ENCODE results near the gene ESF1. TPM values are rescaled to one million over a fixed set of nuclear protein-coding genes. Genes with fewer than 3 reads are reported as not detected.

ESF1 gene
- total RNA-seq, 4 donors from 2014 or later, result 14.9 to 28.0 (median 16.5) TPM

DNA sequence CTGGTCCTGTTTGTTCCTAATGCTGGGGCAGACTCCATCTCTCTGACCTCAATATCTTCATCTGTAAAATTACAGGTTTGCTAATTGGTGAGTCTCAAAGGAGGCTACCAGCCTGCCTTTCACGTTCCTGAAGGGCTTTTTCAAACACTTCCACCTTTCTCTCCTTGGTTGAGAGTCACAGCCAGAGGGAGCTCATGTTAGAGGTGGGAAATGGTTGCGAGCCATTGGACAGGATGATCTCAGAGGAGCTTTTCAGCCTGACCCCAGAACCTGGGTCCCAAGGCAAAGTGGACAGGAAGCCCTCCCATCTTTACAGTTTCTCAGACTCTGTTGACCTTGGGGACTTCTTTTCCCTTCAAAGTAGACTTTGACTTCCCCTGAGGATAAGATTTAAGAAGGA is 37.7 kb upstream of the ESF1 start:
- TF ChIP-seq POLR2A (IDR thresholded peaks at IDR 0.05) (no peak), EP300 (IDR thresholded peaks at IDR 0.05) (no peak)
- TF ChIP-seq, protein P1, sequence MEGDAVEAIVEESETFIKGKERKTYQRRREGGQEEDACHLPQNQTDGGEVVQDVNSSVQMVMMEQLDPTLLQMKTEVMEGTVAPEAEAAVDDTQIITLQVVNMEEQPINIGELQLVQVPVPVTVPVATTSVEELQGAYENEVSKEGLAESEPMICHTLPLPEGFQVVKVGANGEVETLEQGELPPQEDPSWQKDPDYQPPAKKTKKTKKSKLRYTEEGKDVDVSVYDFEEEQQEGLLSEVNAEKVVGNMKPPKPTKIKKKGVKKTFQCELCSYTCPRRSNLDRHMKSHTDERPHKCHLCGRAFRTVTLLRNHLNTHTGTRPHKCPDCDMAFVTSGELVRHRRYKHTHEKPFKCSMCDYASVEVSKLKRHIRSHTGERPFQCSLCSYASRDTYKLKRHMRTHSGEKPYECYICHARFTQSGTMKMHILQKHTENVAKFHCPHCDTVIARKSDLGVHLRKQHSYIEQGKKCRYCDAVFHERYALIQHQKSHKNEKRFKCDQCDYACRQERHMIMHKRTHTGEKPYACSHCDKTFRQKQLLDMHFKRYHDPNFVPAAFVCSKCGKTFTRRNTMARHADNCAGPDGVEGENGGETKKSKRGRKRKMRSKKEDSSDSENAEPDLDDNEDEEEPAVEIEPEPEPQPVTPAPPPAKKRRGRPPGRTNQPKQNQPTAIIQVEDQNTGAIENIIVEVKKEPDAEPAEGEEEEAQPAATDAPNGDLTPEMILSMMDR (IDR thresholded peaks at IDR 0.05), result no peak
- no peak for DNase-seq (ENCODE audit: low spot score in 2 of 2)
- WGBS, 2 donors, result 73 to 74% methylated on average over 2 of the region's 2 CpGs
- Histone ChIP-seq H3K36me3 (peaks cover 0 to 22% (median 0%) of the 10 kb centered on the region in 3 donors), H3K4me1 (no peaks in the 10 kb centered on the region), H3K4me3 (no peak overlapping the region), H3K27me3 (no peaks in the 10 kb centered on the region), H3K27ac (peak overlapping the region in 1 of 4 donors; percentile 9), H3K9me3 (peaks cover 0 to 6% (median 0%) of the 10 kb centered on the region in 4 donors)

DNA sequence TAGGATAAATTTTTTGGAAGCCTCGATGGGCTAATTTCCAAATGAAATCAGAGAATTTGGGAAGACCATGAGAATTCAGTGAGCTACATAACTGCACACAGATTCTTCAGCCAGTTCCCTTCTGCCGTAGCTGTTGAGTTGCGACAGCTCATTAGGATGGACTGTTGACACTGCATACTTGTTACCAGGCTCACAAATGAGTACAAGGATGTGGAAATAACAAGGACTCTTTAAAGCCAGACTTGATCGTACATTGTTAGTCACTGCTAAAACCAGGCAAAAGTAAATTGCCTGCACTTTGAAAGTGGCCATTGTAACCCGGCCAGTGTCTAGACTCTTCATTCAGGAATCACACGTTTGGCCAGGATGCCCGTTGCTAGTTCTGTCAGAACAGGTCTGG is 37.2 kb upstream of the ESF1 start:
- Histone ChIP-seq H3K27ac (peak overlapping the region in 1 of 4 donors; percentile 9), H3K27me3 (no peaks in the 10 kb centered on the region), H3K4me1 (no peaks in the 10 kb centered on the region), H3K9me3 (peaks cover 0 to 6% (median 0%) of the 10 kb centered on the region in 4 donors), H3K4me3 (no peak overlapping the region), H3K36me3 (peaks cover 0 to 28% (median 0%) of the 10 kb centered on the region in 3 donors)
- no peak for TF ChIP-seq EP300 (IDR thresholded peaks at IDR 0.05)
- TF ChIP-seq, protein P1 (IDR thresholded peaks at IDR 0.05), result no peak
- no peak for TF ChIP-seq POLR2A (IDR thresholded peaks at IDR 0.05)
- DNase-seq (ENCODE audit: low spot score in 2 of 2), result no peak
- 69 to 78% methylated on average over 7 of the region's 7 CpGs for WGBS, 2 donors

DNA sequence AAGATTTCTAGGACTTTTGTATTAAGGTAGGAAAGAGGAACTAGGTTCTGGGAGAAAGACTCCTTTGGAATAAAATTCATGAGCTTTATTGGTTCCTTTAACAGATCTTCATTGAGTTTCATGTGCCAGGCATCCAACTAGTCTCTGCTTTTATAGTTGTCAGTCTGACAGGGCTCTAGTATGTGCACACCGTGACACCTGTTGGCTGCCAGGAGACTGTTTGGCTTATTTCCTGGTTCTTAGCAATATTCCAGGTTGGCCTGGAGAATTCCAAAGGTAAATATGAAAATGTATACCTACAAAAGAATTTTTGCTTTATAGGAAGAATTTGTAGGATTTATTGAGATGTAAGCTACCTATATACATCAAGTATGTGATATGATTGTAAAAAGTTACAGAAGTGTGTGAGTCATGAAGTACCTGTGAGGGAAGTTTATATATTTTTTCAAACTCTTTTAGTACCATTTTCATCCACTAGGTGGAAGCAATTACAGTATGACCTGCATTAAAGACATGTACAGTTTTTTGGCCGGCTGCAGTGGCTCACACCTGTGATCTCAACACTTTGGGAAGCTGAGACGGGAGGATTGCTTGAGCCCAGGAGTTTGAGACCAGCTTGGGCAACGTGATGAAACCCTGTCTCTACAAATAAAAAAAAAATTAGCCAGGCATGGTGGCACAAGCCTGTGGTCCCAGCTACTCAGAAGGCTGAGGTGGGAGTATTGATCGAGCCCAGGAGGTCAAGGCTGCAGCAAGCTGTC is 35.3 kb upstream of the ESF1 start:
- H3K27ac ChIP-seq, result no peak overlapping the region
- 34 to 41% methylated on average over 5 of the region's 5 CpGs for WGBS, 2 donors
- no peak for DNase-seq (ENCODE audit: low spot score in 2 of 2)

DNA sequence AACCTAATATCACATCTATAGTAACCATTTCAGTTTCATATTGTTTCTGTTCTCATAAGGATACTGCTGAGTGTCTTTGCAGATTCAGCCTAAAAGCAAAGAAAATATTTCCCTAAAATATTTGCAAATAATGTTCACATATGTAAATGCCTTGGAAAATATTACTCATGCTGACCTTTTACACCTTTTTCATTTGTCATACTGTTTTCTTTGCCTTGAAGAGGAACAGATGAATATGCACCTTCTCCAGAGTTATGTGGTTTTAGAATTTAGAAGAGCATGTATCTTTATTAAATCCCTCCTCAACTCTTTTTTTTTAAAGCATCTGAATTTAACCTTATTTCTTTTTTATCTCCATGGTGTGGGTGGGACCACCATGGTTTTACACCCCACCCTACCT is 32.6 kb upstream of the ESF1 start:
- H3K4me1 ChIP-seq, result no peaks in the 10 kb centered on the region
- H3K27ac ChIP-seq, result no peak overlapping the region
- no peak for TF ChIP-seq POLR2A (IDR thresholded peaks at IDR 0.05)
- TF ChIP-seq EP300 (IDR thresholded peaks at IDR 0.05), result no peak
- TF ChIP-seq, protein P1 (IDR thresholded peaks at IDR 0.05), result no peak
- H3K27me3 ChIP-seq, result no peaks in the 10 kb centered on the region
- DNase-seq (ENCODE audit: low spot score in 2 of 2), result no peak
- H3K4me3 ChIP-seq, result no peak overlapping the region
- peaks cover 0 to 6% (median 0%) of the 10 kb centered on the region in 4 donors for H3K9me3 ChIP-seq
- peaks cover 0 to 68% (median 12%) of the 10 kb centered on the region in 3 donors for H3K36me3 ChIP-seq

More for the DNA sequence above, 35.3 kb upstream of the ESF1 start:
- H3K36me3 ChIP-seq, result peaks cover 0 to 41% (median 7%) of the 10 kb centered on the region in 3 donors
- no peak for TF ChIP-seq POLR2A (IDR thresholded peaks at IDR 0.05)
- TF ChIP-seq, protein P1 (IDR thresholded peaks at IDR 0.05), result peak; percentile 44 to 68 (median 62)
- TF ChIP-seq EP300 (IDR thresholded peaks at IDR 0.05), result no peak
- no peaks in the 10 kb centered on the region for H3K4me1 ChIP-seq
- no peaks in the 10 kb centered on the region for H3K27me3 ChIP-seq
- peaks cover 0 to 6% (median 0%) of the 10 kb centered on the region in 4 donors for H3K9me3 ChIP-seq
- H3K4me3 ChIP-seq, result no peak overlapping the region

DNA sequence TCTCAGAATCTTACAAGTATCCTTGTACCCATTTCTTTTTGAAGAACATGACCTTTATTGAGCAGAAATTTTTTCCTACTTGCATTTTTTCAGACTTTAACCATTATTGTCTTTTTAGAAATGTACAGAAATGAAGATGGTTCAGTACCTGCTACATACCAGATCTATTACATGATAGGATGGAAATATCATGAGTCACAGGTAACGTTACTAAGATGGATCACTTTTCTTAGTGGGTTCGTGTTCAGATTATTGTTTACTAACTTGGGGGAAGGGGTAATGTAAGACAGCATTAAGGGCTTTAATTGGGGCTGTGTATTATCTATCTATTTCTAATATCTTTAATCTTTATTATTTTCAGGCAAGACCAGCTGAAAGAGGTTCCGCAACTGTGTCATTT is 32.0 kb upstream of the ESF1 start:
- no peak overlapping the region for H3K27ac ChIP-seq
- no peak for DNase-seq (ENCODE audit: low spot score in 2 of 2)

More for the DNA sequence above, 32.0 kb upstream of the ESF1 start:
- H3K4me3 ChIP-seq, result no peak overlapping the region
- H3K9me3 ChIP-seq, result peaks cover 0 to 6% (median 0%) of the 10 kb centered on the region in 4 donors
- WGBS, 2 donors, result 73 to 80% methylated on average over 3 of the region's 3 CpGs
- H3K4me1 ChIP-seq, result no peaks in the 10 kb centered on the region
- no peaks in the 10 kb centered on the region for H3K27me3 ChIP-seq
- TF ChIP-seq POLR2A (IDR thresholded peaks at IDR 0.05), result no peak
- TF ChIP-seq, protein P1 (IDR thresholded peaks at IDR 0.05), result no peak
- TF ChIP-seq EP300 (IDR thresholded peaks at IDR 0.05), result no peak
- H3K36me3 ChIP-seq, result peaks cover 0 to 74% (median 12%) of the 10 kb centered on the region in 3 donors
